Measurements from ENCODE around the gene ZFYVE28.
"Not testable (repeated sequence)": the region's sequence is repeated elsewhere in the genome, so short reads cannot be mapped to it uniquely, and the experiment has no call there.

ZFYVE28 gene

DNA sequence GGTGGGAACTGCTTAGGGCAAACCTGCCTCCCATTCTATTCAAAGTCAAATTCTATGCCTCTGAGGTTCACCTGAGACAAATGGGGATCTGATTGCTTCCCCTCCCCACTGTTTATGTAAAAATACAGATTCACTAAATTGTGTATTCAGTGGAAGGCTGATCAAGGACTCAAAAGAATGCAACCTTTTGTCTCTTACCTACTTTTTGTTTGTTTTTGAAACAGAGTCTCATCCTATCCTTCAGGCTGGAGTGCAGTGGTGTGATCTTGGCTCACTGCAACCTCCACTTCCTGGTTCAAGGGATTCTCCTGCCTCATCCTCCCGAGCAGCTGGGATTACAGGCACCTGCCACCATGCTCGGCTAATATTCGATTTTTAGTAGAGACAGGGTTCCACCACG lies 197.1 kb downstream of the ZFYVE28 start:
- Histone ChIP-seq H3K27me3 (ENCODE audit: insufficient read depth, low read length) (peaks cover 35% of the 10 kb centered on the region; the same call in 1 of the 2 replicates), H3K4me1 (ENCODE audit: insufficient read depth, low read length) (peaks cover 29% of the 10 kb centered on the region), H3K27ac (ENCODE audit: low read length) (peak overlapping the region; percentile 10), H3K4me3 (ENCODE audit: low read length) (peak overlapping the region; percentile 20; the same call in 1 of the 2 replicates), H3K9ac (ENCODE audit: low read depth, low read length) (peak overlapping the region; percentile 49; the same call in 1 of the 2 replicates)
- H3K9me3 ChIP-seq (ENCODE audit: insufficient read depth, low read depth, low read length); H3K36me3 ChIP-seq (ENCODE audit: insufficient read depth, low read depth, low read length): not testable (repeated sequence)

DNA sequence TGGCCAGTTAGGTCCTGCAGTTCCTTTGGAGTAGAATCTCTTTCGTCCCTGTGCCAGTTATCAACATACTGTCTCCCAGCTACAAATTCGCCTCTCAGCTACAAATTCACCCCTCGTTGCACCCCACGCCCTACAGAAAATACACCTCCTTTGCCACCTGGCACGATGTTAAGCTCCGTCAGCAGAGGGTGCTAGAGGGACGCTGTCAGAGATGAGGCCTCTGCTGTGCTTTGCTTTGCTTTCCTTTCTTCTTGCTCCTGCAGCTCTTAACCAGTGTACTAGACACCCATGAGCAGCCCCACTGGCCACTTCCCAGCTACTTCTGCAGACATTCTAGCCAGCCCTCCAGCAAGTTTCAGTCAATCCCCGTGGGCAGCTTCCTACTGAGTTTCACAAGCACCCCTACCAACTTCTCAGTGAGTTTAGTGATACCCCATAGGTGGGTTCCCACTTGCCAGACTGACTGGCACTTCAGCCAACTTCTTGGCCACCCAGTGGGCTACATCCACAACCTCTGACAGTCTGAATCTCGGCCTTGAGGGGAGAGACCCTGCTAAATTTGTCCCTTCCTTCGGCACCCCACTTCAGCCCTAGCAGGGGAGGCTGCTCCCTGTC lies 198.3 kb downstream of the ZFYVE28 start:
- peak overlapping the region; percentile 46; the same call in 1 of the 2 replicates for H3K9ac ChIP-seq (ENCODE audit: low read depth, low read length)
- no peak overlapping the region for H3K27ac ChIP-seq (ENCODE audit: low read length)
- peaks cover 47% of the 10 kb centered on the region; the same call in 1 of the 2 replicates for H3K27me3 ChIP-seq (ENCODE audit: insufficient read depth, low read length)
- no peaks in the 10 kb centered on the region for H3K9me3 ChIP-seq (ENCODE audit: insufficient read depth, low read depth, low read length)
- H3K4me1 ChIP-seq (ENCODE audit: insufficient read depth, low read length): peaks cover 37% of the 10 kb centered on the region
- H3K4me3 ChIP-seq (ENCODE audit: low read length): no peak overlapping the region; the same call in 1 of the 2 replicates
- H3K36me3 ChIP-seq (ENCODE audit: insufficient read depth, low read depth, low read length): no peaks in the 10 kb centered on the region
